CD4-positive, alpha-beta T cell treated with Interleukin-4 for 4 hours (primary cell): ENCODE results near the gene APOBEC2.
A peak's percentile ranks its signal among the peaks of the same experiment; 100 is the strongest.

Experiments
- DNase-seq: peaks from one replicate; pipeline ENCODE4 v3.0.0-alpha.2; 2020

The APOBEC2 gene

DNA sequence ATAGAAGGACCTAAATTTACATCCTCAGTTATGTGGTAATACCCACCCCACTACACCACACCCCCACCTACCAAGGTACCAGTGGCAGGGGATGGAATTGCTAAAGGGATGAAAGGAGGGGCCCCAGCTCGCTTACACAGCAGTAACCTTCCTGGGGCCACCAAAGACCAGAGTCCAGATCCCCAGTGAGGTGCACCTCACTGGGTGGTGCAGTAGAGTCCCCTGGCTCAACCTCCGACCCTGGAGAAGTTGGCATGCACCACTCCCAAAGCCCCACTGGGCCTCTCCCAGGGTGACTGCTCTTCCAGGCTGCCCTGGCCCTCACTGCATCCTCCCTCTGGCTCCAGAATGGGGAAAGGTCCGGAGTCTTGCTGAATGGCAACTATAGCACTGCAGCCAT lies 14.8 kb upstream of the APOBEC2 start:
- no peak for DNase-seq

DNA sequence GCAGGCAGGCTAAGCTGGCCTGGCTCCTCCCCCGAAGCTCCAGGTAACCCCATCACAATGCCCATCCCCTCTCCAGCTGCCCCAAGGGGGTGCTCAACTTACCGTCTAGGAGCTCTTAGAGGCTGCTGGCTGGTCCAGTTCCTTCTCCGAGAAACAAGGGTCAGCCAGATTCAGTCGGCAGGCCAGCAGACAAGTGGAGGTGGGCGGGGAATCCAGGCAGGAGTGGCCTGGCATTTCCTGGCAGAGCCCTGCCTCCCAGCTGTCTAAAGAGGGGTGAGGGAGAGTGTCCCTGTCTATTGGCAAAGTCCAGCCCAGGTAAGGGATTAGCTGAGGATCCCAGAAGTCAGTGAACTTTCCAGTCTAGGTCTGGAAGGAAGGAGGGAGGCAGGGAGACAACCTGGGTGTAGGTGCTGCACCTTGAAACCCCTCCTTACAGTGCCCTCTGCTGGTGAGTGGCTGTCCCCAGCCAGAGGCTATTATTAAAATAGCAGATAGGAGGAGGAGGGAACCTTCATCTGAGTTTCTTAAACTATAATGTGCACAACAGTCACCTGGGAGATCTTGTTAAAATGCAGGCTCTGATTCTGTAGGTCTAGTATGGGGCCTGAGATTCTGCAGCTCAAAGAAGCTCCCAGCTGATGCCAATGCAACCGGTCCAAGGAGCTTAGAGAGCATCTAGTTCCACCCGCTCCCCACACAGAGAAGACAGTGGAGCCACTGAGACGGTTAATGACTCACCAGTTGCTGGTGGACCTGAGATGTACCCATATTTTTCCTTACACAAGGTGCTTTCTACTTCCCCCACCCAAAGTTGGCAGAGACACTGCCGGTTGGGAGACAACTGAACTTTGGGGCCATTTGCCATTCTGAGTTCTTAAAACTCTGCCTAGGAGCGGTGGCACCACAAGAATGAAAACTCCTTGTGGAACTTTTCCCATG lies 13.7 kb upstream of the APOBEC2 start, which contains the start of gene UNC5CL:
UNC5CL (minus strand) TSS at position 162 of the 939 bp plus-strand sequence. CDS start 4,147 bp downstream, outside the sequence.
- peak; percentile 43 for DNase-seq

DNA sequence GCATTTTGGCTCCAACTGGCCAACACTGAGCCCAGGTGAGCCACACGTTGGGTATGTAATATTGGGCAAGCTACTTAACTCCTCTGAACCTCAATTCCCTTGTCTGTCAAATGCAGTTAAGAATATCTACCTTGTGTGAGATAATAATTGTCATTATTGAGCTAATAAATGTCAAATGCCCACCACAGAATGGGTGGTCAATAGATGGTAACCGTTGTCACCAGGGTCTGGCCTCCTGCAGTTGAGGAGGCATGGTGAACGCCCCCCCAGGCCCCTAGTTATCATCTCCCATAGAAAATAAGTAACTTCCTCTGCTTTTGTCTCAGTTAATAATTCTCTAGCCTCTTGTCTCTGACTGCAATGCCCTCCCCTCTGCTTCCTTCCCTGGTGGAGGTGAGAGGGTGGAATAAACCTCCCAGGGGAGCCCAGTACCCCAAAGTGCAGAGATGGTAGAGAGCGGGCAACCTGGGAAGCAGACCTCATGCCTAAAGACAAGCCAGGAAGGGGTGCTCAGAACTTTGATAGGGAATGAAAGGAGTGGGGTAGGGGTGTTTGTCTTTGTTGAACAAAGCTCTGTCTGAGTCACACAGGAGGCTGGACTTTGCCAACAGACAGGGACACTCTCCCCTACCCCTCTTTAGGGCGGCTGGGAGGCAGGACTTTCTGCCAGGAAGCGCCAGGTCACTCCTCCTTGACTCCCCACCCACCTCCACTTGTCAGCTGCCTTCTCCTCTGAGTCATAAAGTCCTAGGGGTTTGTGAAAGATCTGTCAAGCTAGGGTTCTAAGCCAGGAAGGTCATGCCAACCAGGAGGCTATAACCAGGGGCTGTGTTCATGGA lies 12.7 kb upstream of the APOBEC2 start:
- DNase-seq: no peak

DNA sequence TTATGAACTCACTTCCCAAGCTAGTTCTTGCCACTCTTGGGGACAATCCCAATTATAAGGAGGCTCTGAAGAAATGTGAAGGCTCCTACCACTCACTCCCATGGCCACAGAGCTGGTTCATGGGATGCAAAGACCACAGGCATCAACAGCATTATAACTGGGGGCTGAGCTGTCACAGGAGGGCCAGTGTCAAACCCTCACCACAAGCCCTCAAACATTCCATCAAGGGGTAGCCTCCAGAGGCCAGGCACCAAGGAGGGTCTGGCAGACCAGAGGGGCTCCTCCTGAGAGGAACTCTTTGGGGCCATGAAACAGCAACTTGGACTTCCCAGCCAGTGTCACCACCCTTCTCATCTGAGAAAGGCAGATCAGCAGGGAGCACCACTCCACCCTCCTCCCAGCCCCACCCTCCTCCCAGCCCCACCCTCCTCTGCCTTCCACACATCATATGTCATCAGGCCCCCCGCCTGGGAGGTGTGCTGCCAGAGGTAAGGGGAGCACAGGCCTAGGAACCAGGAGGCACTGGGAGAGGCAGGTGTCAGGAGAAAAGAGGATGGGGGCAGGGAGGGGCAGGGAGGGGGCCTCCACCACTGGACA lies 12.0 kb upstream of the APOBEC2 start:
- no peak for DNase-seq

DNA sequence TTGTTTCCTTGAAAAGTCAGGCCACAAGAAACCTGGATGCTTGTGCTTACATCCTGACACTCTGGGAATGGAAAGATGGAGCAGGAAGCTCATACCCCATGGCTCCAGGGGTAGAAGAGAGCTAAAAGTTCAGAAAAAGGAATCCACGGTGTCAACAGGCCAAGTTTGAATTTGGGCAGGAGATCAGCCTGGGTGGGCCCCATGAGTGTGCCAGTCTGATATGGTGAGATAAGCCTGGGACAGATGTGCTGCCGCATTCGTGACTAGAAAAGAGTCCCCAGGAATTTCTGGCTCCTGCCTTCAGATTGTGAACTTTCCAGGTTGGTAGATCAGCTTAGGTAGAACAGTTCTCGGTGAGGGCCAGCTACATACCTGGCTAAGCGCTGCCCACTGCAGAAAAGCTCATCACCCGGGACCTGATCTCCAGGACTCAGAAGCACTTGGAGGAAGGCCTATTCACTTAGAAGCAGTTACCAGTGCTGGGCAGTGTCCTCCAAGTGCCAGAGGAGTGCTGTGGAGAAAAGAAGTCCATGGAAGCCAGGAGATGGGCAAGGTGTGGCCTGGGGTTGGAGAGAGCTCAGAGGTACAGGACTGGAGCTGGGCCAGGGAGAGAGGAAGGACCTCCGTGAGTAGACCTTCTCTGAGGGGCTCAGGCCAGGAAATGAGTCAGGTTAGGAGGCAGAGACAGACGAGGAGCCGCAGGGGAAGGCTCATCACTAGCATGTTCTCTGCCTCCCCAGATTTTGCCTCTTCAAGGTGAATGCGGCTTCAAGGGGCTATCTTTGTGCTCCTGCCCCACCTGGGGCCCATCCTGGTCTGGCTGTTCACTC lies 10.6 kb upstream of the APOBEC2 start, which contains the start of gene TSPO2:
TSPO2 (plus strand) TSS at position 242 of the 830 bp plus-strand sequence; CDS start at position 761, 519 bp downstream.
- DNase-seq: no peak

DNA sequence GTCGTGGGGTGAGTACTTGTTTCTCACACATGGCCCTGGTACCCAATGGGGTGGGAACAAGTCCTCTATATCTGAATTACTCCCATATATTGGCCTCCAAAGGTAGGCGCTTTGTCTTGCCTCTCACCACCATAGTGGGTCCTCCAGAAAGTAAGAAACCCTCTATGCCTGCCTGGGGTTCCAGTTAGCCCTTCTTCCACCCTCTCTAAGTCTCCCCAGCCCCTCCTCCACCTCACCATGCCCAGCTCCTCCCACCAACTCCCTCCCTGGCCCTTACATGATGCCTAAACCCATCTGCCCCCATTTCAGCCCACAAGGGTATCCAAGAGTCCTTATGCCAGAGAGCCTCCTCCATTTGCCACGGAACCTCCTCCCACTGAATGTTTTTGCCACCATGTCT lies 9.9 kb upstream of the APOBEC2 start:
- DNase-seq: no peak

DNA sequence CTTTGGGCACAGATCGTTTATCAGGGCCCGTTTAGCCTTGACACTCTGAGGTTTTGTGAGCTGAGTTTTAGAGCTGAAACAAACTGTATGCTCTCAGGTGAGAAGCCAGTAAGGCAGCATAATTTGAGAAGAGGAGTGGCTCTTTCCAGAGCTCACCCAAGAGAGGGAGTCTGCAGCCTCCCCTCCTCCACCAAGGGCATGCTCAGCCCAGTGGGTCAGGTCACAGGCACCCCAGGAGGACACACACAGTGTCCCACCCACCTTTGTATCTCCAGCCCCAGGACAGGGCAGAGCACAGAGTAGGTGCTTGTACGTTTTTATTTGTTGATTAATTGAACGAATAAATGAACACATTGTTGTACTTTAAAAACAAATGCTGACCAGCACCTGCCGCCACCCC lies 7.3 kb upstream of the APOBEC2 start:
- no peak for DNase-seq

DNA sequence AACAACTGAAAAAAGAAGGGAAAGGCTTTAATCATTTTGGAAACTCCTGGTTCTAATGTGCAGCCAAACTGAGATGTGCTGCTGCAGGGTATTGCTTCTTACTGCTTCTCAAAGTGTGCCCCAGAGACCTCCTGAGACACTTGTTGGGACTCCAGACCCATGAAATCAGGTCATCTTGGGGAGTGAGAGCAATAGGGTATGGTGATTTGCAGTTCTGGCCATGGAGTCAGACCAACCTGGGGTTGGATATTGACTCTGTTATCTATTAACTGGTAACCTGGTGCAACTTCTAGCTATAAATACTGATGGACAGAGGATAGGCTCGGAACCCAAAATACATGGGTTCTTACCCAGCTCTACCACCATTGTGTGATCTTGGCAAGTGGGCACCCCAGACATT lies 6.9 kb upstream of the APOBEC2 start:
- no peak for DNase-seq

DNA sequence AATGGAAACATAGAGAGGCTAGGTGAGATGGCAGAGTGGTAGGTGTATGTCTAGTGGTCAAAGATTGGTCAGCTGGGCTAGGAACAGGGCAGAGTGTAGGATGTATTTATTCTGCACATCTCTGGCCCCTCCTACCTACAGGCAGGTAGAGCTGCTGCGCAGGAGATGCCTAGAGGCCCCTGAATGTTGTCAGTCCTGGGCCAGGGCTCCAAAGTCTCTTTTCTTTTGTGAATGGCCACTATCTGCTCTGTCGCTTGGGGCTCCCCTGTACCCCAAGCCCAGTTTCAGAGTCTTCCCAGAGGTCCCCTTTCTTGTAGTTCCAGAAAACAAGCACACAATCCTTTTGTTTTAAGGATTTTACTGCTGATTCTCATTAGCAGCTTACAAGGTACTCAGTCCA lies 5.7 kb upstream of the APOBEC2 start:
- DNase-seq: no peak

DNA sequence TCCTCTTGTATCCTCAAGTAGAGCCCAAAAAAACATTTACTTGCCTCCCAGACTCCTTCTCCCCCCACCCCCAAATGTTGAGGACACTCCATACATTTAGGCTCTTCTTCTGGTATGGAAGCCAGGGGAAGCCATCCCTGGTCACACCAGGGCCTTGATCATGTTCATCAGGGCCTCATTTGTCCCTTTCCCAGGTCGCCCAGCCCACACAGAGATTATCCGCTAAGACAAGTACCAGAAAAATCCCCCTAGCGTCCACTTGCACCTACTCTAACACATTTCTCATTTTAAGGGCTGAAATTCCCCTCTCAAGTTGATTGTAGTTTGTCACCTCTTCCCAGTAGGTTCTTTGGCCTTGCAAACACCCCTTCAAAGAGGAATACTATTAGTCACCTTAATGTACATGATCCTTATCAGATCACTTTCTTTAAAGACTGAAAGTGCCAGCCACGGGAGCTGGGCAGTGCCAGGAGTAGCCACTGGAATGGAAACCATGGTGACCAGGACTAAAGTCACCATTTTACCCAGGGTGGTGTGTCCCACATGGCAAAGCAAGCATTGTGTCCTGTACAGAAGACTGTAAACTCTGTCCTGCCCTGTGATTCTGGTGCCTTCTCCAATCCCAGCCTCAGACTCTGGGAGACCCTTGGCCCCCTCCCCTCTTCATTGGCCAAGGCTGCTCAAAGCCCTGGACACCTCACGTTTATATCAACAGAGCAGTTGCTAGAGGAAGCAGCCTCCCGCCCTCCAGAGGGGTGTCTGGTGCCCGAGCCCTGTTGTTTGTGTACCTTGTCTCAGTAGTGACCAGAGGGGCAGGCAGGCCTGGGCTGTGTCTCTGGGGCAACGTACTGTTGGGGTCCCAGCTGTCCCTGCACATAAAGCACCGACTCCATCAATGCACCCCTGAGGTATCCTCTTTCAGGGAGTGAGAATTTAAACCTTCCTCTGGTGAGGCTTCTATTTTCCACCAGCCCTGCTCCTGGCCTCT lies 5.0 kb upstream of the APOBEC2 start:
- no peak for DNase-seq

DNA sequence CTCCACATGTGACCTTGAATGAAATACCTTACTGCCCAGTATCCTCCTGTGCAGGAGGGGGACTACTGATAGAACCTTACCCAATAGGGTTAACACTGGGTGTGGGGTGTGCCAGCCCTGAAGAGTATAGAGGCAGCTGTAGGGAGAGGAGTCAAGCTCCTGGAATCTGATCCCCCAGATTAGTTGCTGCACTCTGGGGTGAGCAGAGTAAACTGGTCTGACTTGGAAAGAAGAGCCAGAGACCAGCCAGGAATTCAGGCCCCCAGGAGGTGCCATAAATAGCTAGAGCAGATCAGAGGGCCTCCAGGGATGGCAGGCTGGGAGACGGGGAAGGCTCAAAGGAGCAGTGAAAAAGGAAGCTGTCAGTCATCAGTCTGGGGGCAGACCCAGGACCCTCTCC lies 3.5 kb upstream of the APOBEC2 start:
- DNase-seq: no peak

DNA sequence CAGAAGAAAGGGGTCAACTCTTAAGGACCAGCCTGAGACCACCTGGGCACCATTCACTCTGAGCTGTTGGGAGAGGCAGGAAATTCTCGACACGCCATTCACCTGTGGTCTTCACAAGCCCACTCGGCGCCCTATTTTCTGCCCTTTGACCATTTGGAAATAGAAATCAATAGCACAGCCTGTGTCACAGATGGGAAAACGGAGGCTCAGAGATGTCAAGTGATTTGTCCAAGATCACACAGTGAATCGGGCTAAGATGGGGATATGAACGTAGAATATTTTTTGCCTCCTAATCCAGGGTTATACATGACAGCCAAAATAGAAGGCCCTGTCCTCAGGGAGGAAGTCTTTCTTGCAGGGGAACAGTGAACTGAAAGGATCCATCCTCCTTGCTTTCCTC lies 3.0 kb upstream of the APOBEC2 start:
- DNase-seq: no peak

DNA sequence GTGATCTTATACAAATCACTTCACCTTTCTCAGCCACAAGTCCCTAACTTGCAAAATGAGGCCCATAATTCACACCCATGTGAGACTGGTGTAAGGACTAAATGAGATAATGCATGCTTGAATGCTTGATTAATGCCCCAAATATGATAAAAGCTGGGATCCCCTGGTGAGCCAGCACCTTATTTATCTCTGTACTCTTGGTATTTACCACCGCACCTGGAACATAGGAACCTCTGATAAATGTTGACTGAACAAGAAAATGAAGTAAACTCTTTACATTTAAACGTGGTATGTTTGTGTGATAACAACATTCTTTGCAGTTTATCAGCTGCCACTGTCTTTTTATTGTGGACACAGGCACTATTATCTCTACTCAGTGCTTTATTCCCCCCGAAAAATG lies 2.5 kb upstream of the APOBEC2 start:
- no peak for DNase-seq

DNA sequence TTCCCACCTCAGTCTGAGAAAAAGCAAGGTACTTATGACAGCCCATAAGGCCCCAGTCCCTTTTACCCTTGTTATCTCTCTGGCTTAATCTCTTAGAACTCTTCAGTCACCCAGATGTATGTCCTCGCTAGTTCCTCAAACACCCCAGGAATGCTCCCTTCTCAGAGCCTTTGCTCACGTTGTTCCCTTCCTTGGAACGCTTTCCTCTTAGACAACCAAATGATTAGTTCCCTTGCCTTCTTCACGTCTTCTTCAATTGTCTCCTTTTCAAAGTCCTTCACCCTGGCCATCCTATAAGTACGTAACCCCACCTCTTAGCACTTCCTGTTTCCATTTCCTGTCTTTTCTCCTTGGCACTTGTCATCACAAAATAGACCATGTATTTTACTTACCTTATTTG lies 1.1 kb upstream of the APOBEC2 start:
- no peak for DNase-seq

DNA sequence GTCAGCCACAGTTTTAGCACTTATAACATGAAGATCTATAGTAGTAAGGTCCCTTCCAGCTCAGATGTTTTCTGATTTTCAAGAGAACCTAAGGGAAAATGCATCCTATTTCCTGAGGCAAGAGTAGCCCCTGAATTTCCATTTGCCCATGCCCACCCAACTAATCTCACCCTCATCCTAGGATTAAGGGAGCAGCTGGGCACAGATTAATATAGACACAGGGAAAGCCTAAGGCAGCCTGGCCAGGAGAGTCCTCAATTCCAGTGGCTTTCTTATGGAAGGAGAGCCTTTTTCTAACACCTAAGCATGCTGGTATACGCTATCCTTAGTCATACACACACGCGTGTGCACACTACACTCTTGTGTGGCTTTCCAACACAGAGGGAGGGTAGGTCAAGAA lies 1.5 kb downstream of the APOBEC2 start:
- DNase-seq: no peak

DNA sequence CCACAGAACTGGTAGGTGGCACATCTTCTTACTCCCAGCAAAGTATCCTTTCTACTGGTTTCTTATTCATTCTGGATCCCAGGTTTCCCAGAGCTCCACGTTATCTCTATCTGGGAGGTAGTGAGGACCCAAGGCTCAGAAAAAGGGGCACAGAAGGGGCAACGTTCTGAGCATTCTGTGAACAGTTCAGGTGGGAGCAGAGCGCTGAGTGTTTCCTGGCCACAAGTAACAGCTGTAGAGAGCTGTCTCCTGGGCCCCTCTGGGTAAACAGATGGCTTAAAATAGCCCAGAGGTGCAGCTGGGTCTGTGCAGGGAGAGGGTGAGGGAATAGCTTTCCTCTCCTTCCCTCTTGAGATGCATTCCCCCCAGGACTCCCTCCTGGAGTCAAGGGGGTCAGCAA lies 2.1 kb downstream of the APOBEC2 start:
- no peak for DNase-seq

DNA sequence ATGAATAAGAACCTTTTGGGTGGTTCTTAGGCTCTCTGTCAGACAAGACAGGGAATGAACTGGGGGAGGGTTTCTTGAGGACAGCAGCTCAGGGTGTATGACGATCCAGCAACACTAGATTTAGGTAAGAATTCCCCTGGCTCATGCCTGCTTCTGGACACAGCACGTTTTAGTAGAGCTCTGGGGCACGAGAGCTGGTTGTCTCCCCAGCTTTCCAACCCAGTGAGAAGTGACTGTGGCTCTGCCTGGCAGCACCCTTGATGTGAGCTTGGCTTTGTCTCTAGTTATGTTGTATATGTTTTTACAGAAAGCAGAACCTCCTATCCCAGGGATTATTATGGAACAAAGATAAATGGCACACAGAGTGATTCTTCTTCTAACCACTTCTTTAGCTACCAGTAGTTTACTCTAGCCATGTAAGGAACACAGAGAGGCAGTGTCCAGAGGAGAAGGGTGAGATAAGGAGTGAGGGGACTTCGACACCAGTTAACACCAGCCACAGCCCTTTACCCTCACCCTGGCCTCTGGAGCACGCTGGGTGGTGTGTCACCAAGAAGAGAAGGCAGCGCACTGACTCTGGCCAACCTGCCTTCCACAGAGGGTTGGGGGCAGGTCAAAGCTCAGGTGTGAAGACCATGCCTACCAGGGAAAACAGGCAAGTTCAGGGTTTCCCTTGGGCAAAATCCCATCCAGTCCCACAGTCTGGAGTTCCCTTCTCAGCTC lies 3.9 kb downstream of the APOBEC2 start:
- DNase-seq: no peak

DNA sequence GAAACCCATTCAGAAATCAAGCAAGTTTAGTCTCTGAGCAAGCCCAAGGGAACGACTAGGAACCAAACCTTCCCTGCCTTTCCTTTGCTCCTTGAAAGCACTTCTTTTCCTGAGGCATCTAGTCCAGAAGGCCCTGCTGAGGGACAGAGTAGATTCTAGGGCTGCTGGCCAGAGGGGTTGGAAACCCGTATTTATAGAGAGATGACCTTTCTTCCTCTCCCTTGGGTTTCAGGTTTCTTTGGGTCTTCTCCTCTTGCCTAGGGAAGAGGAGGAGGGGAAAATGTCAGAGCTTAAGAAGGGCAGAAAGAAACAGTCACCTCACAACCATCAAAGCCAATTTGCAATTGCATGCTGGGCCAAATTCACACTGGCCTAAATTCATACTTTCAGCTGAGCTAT lies 5.8 kb downstream of the APOBEC2 start:
- no peak for DNase-seq

DNA sequence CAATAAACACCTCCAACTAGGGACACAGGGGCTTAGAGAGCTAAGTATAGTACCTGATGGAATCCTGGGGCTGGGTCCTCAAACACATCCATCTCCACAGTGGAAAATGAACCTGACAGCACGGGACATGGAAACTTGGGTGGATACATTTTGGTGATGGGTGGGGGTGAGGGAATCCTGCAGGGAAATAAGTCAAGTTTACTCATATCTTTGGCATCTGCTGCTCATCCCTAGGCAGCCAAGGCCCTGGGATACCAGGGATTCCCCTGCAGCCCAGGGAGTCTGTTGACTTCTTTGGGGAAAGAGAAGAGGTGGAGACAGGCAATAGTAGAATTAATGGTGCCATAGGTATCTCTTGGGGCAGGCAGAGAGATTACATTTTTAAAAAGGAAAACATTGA lies 6.6 kb downstream of the APOBEC2 start:
- no peak for DNase-seq

DNA sequence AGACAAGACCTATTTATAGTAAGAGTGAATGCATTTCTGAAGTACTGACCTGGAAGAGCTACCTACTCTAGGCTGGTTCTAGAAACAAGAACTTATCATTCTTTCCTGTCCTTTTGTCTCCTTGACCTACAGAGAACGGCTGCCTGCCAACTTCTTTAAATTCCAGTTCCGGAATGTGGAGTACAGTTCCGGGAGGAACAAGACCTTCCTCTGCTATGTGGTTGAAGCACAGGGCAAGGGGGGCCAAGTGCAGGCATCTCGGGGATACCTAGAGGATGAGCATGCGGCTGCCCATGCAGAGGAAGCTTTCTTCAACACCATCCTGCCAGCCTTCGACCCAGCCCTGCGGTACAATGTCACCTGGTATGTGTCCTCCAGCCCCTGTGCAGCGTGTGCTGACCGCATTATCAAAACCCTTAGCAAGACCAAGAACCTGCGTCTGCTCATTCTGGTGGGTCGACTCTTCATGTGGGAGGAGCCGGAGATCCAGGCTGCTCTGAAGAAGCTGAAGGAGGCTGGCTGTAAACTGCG lies 8.3 kb downstream of the APOBEC2 start:
- no peak for DNase-seq
